DND-41 (cell line): ENCODE measurements around the gene CDK11B.

Experiments
- EZH2 ChIP-seq: IDR thresholded peaks from 3 replicates; pipeline ENCODE4 v1.6.1; 2012; ENCODE audit warnings: borderline replicate concordance, low read depth, mild to moderate bottlenecking, moderate library complexity, low read length, inconsistent platforms; ENCODE audit not compliant: severe bottlenecking
- TF ChIP-seq, protein P1 (sequence below): IDR thresholded peaks from 2 replicates; pipeline ENCODE4 v1.5.1; 2012; ENCODE audit warnings: borderline replicate concordance, low read length, moderate library complexity, mild to moderate bottlenecking; ENCODE audit not compliant: poor library complexity, severe bottlenecking; ENCODE audit errors: extremely low read depth

DNA sequence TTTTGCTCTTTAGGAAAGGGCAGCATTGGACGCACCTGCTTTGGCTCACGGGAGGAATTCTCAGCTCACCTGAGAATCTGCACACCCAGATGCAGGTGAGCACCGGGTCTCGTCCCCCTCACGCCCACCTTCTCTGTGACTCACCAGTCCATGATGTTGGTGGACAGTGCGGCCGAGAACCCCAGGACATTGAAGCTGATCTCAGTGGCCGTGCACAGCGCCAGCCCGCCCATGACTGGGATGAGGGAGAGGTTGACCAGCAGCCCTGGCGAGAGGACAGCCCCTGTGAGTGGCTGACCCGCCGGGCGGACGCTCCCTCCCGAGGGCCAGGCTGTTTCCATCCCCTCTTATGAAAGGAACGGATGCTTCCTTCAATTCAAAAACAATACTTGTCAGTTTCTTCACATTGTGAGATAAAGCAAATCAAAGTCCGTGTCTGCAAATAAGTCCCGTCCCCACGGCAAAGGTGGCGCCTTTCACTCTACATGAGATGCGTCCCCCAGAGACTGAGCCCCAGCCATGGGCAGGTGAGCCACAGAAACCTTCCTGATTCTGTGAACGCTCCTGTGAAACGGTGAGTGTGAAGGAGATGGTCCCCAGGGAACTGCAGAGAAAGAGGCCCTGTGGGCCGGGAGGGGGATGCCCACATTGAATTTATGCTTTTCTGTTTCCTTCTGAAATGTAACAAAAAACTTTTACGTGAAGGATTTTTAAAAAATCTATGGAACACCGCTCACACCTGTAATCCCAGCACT lies 12.7 kb upstream of the CDK11B start:
- TF ChIP-seq, protein P1, sequence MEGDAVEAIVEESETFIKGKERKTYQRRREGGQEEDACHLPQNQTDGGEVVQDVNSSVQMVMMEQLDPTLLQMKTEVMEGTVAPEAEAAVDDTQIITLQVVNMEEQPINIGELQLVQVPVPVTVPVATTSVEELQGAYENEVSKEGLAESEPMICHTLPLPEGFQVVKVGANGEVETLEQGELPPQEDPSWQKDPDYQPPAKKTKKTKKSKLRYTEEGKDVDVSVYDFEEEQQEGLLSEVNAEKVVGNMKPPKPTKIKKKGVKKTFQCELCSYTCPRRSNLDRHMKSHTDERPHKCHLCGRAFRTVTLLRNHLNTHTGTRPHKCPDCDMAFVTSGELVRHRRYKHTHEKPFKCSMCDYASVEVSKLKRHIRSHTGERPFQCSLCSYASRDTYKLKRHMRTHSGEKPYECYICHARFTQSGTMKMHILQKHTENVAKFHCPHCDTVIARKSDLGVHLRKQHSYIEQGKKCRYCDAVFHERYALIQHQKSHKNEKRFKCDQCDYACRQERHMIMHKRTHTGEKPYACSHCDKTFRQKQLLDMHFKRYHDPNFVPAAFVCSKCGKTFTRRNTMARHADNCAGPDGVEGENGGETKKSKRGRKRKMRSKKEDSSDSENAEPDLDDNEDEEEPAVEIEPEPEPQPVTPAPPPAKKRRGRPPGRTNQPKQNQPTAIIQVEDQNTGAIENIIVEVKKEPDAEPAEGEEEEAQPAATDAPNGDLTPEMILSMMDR, result no peak
- no peak for TF ChIP-seq EZH2
